Prostate gland (tissue), 2 donors: ENCODE results near the gene ITGB5.

ENCODE experiments used
- POLR2A ChIP-seq: fragments of 450-650 bp; IDR thresholded peaks from one replicate; pipeline ENCODE4 v1.6.1; 2016; ENCODE audit warnings: antibody characterized with exemption, mild to moderate bottlenecking
- TF ChIP-seq, protein P1 (sequence below), 4 experiments: fragments of 200-600 bp in 2 of 4; fragments of 450-650 bp in 2 of 4; sonication (generic) in 2 of 4; IDR thresholded peaks; 1 replicate in 3 of 4; 2 replicates in 1 of 4; pipeline ENCODE4 v1.5.1; 2016 to 2019; ENCODE audit warnings: antibody characterized with exemption in 4 of 4, mild to moderate bottlenecking in 2 of 4, moderate library complexity in 2 of 4

- TF ChIP-seq, protein P1, sequence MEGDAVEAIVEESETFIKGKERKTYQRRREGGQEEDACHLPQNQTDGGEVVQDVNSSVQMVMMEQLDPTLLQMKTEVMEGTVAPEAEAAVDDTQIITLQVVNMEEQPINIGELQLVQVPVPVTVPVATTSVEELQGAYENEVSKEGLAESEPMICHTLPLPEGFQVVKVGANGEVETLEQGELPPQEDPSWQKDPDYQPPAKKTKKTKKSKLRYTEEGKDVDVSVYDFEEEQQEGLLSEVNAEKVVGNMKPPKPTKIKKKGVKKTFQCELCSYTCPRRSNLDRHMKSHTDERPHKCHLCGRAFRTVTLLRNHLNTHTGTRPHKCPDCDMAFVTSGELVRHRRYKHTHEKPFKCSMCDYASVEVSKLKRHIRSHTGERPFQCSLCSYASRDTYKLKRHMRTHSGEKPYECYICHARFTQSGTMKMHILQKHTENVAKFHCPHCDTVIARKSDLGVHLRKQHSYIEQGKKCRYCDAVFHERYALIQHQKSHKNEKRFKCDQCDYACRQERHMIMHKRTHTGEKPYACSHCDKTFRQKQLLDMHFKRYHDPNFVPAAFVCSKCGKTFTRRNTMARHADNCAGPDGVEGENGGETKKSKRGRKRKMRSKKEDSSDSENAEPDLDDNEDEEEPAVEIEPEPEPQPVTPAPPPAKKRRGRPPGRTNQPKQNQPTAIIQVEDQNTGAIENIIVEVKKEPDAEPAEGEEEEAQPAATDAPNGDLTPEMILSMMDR (IDR thresholded peaks at IDR 0.05) = no peak
- TF ChIP-seq POLR2A = no peak
Observed at GRCh38 chr3:124934577-124934976, 47.4 kb upstream of the ITGB5 start, which contains the start of gene MUC13.
